ENCODE data around the gene SCUBE1.

SCUBE1 gene

GRCh38 chr22:43197271-43197941 lies 145.8 kb downstream of the SCUBE1 start:
- TF ChIP-seq CTCF (IDR thresholded peaks at IDR 0.05): no peak

GRCh38 chr22:43191831-43192230 lies 151.3 kb downstream of the SCUBE1 start:
- no peak for TF ChIP-seq CTCF (IDR thresholded peaks at IDR 0.05)

- TF ChIP-seq CTCF (IDR thresholded peaks at IDR 0.05): no peak
Measured at GRCh38 chr22:43188829-43189545, 154.2 kb downstream of the SCUBE1 start.

- peak; percentile 82 for TF ChIP-seq CTCF (IDR thresholded peaks at IDR 0.05)
Measured at GRCh38 chr22:43187171-43188099, 155.7 kb downstream of the SCUBE1 start.

- TF ChIP-seq CTCF (IDR thresholded peaks at IDR 0.05): no peak
Measured at GRCh38 chr22:43186272-43187170, 156.7 kb downstream of the SCUBE1 start, which contains the start of gene TTLL12. TSS of gene TTLL12 (minus strand) at chr22:43187134. CDS start at chr22:43187069, 65 bp downstream.

- TF ChIP-seq CTCF (IDR thresholded peaks at IDR 0.05): no peak
Measured at GRCh38 chr22:43185860-43186261, 157.3 kb downstream of the SCUBE1 start.

Measured in LNCAP (cell line).